NCI-H345 treated with DMSO at 0.1 percent for 48 hours (cell line): ENCODE data around the gene ISL2.
"Not testable (repeated sequence)": the region's sequence is repeated elsewhere in the genome, so short reads cannot be mapped to it uniquely, and the experiment has no call there.

ENCODE experiments used
- DNase-seq: peaks from one replicate; lab custom pipeline; 2025; ENCODE audit not compliant: unreplicated experiment; lab: John Stamatoyannopoulos, UW

ISL2 gene

DNA sequence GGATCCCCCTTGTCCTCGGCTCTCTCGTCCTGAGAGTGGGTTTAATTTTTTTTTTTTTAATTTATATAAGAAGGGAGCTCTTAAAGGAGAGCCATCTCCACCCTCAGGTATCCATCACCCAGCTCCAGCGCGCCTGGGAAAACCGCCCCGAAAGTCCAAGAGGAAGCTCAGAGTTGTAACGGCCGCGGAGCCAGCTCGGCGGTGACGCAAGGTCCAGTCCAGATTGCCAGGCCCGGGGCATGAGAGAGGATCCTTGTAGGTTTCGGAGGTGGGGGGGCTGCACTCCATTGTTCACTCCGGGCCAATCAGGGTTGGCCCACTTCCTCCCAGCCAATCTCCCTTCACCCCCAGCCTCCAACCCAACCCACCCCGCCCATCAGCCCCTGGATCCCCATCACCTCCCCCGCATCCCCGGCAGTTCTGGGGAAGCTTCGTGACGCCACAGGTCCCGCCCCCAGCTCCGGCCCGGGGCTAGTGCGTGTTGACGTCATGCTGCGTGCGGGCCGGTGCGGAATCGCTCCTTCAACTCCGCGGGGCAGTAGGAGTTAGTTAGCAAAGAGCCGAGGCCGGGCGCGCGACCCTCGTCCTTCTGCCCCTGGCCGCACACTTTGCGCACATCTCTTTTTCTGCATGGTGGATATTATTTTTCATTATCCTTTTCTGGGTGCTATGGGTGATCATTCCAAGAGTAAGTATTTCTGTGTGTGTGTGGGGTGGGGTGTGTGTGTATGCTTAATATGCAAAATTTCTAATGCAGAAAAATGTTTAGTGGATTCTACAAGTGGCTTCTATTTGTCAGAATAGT lies at the start of gene ISL2:
Gene ISL2 (plus strand): TSS at position 520 of the 805 bp plus-strand sequence. CDS start 111 bp downstream, at position 631.
- DNase-seq, result no peak

DNA sequence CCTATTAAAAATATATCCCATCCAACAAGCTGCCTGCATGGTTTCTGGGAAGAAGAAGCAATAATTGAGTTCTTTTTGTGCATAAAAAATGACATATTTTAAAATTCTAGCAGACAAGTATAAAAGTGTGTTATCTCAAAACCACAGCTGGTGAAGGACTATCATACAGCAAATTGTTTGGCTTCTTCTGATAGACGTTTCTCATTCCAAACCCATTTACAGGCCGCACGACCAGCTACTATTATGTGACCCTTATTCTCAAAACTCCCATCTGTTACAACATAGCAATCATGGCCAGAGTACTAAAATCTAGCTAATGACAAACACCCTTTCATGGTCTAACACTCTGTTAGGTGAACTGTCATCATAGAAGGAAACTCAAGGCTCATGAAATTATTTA lies 47.0 kb upstream of the ISL2 start:
- no peak for DNase-seq

DNA sequence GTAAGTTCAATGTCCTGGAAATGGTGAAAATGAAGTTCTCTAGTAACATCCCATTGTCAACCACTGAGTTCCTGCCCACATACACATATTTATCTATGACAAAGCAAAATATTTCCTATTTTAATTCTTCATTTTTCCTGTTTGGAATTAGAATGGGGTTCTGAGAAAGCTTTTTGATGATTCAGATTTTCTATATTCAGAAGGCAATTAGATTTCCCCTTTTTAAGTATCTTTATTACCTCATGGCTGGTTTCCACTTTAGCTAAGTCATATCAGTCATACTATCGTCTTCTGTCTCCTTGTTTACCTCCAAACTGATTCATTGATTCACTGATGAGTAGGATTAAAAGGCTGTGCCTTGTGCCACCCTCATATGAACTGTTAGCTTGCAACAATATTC lies 43.2 kb upstream of the ISL2 start:
- no peak for DNase-seq

DNA sequence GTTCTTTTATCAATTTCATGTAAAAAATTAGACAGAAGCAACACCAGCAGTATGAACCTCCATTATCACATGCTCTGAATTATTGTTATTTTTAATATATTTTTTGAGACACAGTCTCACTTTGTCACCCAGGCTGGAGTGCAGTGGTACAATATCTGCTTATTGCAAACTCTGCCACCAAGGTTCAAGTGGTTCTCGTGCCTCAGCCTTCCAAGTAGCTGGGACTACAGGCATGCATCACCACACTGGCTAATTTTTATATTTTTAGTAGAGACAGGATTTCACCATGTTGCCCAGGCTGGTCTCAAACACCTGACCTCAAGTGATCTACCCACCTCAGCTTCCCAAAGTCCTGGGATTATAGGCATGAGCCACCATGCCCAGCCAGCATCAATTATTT lies 42.1 kb upstream of the ISL2 start:
- DNase-seq, result not testable (repeated sequence)

DNA sequence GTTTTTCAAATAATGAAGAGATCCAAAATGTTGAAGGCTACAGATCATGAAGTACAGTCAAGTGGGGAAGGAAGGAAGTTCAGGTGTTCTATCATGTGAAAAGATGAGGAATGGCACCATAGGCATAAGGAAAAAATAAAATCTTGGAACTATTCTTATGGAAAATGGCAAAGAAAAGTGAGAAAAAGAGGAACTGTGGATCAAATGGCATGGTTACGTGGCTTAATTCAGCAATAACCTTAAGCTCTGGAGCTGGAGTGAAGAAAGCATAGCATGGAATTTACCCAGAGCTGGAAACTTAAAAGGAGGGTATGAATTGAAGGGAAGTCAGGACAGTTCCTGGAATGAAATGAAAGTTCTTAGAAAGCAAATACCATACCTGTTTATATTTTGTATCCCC lies 39.7 kb upstream of the ISL2 start:
- no peak for DNase-seq

DNA sequence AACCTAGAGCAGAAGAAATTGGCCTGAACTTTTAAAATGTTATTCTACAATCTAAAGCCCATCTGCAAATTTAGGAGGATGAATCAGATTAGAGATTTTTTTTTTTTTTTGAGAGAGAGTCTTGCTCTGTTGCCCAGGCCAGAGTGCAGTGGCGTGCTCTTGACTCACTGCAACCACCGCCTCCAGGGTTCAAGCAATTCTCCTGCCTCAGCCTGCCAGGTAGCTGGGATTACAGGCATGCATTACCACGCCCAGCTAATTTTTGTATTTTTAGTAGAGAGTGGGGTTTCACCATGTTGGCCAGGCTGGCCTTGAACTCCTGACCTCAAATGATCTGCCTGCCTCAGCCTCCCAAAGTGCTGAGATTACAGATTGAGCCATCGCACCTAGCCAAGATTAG lies 38.6 kb upstream of the ISL2 start:
- DNase-seq, result not testable (repeated sequence)

DNA sequence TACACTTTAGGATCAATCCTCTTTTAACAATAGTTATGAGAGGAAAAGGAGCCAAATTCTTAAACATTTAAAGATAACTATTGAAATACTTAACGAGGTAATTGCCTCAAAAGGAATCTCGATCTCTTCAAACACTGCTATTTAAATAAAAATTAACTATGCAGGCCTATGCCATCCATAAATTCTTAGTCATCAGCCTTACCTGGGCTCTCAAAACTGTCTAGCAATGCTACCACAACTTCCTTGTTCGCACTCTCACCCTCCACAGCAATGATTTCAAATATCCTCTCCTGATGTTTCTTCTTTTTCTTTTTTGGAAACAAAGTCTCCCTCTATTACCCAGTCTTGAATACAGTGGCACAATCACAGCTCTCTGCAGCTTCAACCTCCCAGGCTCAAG lies 37.6 kb upstream of the ISL2 start:
- DNase-seq, result no peak

DNA sequence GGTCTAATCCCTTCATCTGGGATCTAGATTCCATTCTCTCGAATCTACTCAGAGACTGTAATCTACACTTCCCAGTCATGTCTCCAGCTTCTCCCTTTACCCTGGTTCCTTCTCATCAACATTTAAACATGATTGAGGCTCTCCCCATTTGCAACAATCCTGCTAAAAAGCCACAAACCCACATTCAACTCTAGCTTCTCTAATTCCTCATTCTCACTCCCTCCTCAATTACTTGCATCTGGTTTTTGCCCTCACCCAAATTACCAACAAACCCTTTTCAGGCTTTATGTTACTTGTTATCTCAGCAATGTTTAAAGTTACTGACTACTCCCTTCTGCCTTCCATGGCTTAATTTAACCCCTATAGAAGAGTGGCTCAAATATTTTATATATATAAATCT lies 36.8 kb upstream of the ISL2 start:
- no peak for DNase-seq

DNA sequence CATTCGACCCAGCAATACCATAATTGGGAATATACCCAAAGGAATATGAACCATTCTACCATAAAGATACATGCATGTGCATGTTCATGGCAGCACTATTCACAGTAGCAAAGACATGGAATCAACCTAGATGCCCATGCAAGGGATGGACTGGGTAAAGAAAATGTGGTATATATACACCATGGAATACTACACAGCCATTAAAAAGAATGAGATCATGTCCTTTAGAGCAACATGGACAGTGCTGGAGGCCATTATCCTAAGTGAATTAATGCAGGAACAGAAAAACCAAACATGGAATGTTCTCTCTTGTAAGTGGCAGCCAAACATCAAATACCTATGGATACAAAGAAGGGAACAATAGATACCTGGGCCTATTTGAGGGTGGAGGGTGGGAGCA lies 32.7 kb upstream of the ISL2 start:
- no peak for DNase-seq

DNA sequence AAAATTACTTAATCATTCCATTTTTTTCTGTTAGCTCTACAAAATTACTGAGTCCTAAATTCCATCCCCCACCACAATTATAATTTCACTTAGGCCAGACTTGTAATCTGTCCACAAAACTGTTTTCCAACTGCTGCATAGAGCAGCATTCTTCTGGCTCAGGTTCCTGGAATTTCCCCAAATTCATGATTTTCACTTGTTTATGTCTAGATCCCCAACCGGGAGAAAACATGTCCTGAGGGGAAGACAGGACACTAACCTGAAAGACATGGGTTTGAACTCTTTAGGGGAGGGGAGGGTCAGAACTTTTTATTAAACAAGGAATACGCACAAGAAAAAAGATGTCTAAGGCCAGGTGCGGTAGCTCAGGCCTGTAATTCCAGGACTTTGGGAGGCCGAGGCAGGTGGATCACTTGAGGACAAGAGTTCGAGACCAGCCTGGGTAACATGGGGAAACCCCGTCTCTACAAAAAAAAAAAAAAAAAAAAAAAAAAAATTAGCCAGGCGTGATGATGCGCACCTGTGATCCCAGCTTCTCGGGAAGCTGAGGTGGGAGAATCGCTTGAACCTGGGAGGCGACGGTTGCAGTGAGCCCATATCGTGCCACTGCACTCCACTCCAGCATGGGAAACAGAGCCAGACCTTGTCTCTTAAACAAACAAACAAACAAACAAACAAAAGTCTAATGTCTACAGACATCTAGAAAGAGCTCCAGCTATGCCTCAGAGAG lies 26.8 kb upstream of the ISL2 start:
- DNase-seq, result no peak

DNA sequence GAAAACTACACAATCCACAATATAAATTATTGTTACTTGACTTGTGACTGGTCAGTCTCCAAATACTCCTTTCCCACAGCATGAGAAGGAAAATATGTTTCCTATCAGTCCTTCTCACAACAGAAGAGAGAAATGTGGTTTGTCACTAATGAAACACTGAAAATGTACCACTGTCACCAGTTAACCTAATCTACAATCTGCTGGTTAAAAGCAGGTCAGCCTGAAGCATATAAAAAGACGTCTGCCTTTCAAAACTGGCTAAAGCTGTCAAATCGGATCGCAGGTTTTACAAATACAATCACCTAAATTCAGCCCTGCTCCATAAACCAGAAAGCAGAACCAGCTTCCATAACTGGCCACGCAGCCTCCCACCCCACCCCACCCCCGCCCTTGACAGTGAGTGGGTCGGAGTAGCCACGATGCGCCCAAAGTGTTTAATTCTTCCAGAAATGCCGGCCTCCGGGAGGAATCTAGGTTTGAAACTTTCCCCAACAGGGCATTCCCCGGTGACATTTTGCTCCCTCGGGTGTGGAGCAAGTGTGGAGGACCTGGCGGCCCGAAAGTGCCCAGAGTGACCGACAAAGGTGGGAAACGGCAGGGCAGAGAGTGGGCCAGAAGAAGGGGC lies 26.0 kb upstream of the ISL2 start:
- no peak for DNase-seq

DNA sequence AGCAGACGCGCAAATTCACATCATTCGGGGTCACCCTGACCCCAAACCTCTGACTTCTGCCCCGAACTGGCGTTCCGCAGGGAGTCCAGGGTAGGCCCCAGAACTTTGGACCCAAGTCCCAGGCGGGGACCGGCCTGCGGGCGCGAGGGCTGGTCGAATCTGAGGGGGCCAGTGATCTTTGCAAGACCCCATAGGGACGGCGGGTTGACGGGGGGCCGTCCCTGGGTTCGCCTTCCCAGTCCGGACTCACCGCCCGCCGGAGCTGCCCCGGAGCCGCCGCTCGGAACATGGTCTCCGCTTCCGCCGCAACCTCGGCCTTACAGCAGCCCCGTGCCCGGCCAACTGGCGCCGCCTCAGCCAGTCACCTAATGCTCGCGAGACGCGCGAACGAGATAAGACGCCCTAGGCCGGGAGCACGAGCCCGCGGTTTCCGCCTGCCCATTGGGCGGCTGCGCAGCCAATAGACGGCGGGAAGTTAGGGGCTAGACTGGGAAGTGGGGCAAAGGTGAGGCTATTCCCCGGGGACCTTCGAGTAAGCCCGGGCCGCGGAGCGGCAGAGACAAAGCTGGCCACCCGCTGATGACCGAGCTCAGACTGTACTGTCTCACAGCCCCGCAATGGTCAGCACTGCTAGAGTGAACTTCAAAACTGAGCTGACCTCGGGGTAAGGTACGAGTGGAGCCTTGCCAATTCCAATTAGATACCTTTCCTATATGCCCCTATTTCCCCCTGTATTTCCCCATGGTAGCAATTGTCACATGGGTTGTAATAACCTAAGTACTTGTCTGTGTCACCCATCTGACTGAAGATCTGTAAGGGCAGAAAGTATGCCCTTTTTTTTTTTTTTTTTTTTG lies 25.2 kb upstream of the ISL2 start, which contains the start of gene ETFA:
Gene ETFA (minus strand): TSS at position 370 of the 854 bp plus-strand sequence. CDS start 81 bp downstream, at position 289.
- DNase-seq, result peak; percentile 78

DNA sequence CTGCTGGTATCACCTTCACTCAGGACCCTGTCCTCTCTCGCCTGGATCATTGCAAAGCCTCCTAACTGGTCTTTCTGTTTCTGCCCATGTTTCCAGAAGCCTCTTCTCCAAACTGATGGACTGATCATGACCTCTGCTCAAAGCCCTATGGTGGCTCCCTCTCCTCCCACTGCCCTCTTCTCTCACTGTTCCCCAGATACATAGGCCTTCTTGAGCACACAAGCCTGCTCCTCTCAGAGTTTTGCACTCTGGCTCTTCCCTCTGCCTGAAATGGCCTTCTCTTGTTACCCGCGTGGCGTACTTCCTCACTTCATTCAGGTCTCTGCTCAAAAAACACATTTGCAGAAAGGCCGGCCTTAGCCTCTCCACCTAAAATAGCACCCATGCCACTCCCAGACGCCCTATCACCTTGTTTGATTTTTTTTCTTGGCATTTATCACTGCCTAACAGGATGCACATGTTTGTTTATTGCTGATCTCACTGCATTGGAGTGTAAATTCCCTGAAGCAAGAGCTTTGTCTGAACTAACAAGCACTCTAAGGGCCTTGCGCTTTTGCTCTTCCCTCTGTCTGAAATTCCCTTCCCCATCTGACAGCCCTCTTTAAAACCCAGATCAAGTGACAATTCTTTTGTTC lies 23.9 kb upstream of the ISL2 start:
- no peak for DNase-seq

DNA sequence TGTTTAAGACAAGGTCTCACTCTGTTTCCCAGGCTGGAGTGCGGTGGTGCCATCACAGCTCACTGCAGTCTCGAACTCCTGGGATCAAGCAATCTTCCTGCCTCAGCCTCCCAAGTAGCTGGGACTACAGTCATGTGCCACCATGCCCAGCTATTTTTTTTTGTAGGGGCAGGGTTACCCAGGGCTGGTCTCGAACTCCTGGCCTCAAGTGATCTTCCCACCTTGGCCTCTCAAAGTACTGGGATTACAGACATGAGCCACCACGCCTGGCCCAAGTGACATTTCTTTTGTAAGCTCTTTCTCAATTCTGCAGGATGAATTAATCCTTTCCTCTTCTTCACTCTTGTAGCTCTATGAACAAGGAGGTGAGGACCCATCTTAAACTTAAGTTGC lies 23.4 kb upstream of the ISL2 start:
- not testable (repeated sequence) for DNase-seq

DNA sequence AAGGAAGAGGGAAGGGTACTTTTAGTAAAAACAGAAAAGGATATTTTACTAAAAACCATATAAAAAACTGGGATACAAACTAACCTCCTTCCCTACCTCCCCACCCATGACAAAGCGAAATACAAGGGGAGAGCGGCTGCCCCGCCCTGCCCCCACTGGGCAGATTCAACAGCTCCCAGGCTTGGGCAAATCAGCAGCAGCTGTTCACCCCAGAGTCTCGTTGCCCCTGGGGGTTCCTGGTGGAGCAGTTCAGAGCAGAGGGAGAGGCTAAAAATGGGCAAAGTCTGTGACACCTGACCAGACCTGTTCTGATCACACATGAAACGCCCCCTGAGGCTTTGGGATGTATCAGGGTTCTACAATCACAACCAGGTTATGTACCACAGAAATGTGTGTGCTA lies 22.8 kb upstream of the ISL2 start:
- no peak for DNase-seq

DNA sequence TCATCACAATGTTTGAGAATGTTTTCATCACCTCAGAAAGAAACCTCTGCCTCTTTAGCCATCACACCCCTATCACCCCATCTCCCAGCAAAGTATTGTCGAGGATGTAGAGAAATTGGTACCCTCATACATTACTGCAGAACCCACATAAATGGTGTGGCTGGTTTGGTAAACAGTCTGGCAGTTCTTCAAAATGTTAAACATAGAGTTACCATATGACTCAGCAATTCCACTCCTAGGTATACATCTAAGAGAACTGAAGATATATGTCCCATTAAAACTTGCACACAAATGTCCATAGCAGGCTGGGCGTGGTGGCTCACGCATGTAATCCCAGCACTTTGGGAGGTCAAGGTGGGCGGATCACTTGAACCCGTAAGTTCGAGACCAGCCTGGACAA lies 16.6 kb upstream of the ISL2 start:
- no peak for DNase-seq

DNA sequence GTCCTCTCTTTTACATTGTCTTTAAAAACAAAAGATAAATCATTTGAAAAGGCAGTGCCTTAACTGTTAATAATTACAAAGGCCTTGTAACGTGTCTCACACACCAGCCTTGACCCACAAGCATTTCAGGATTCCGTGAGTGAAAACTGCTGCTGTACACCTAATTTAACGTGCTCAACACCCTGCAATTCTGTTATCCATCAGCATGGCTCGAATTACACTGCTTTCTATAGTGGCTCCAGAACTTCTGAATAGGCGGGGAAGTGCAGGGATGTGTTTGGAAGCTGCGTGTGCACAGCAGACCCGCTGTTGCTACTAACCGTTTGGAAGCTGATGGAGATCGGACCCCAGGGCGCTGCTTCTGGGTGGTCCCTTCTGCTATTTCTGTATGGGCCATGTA lies 15.4 kb upstream of the ISL2 start:
- DNase-seq, result no peak

DNA sequence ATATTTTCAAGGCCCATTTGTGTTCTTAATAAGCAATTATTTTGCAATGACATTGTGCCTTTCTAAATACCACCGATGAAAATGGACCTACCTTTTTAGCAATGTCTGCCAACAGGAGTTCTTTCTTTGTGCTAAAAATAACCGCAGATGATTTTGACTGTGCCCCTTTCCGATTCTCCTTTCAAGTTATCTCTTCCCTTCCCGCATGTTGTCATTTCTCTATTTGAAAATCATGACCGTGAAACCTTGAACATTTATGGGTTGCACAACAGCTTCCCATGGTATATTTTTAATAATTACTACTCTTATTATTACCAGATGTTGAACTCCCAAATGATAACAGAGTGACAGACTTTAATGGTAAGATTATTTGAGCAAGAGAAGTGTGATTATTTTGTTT lies 15.0 kb upstream of the ISL2 start:
- DNase-seq, result no peak

DNA sequence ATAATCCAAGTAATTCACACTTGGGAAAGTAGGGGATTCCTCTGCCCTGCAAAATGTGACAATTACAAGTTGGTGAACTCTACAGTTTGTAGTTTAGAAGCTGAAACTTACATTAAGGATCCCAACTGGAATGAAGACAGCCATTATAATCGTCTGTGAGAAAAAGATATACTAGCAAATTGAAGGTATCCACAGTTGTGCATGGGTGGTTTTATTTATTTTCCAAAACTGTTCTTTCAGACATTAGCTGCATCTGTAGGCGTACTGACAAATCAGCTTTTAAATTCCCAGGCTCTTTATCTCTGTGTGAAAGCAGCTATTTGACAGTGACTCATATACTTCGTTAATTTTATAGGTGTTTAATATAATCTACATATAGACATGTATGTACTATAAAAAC lies 12.5 kb upstream of the ISL2 start:
- DNase-seq, result no peak

DNA sequence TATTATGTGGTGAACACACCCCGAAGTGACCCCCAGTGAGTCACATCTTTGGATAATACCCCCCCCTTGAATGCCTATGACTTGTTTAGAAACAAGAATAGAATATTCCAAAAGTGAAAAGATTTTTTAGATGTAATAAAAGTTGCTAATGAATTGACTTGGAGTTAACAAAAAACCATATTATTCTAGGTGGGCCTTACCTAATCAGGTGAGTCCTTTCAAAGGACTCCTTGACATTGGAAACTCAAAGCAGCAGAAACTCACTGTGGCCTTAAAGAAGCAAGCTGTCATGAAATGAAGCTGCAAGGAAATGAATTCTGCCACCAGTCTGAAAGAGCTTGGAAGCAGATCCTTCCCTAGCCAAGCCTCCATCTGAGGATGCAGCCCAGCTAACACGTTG lies 10.9 kb upstream of the ISL2 start:
- DNase-seq, result no peak
